SK-N-SH (cell line): ENCODE measurements around the gene ASZ1. TPM values are rescaled to one million over a fixed set of nuclear protein-coding genes. Genes with fewer than 3 reads are reported as not detected.

Experiments used
- CTCF ChIA-PET: fragments of 300-600, 350-600 bp; formaldehyde crosslinking; extraction: SDS; loops from one replicate; lab custom pipeline; 2021; lab: Yijun Ruan, JAX
- POLR2A ChIA-PET: fragments of 350-600 bp; sonication (Branson Sonifier 250); formaldehyde crosslinking; extraction: SDS; loops from one replicate; lab custom pipeline; 2020; ENCODE audit warnings: antibody characterized with exemption, inconsistent platforms; lab: Yijun Ruan, JAX
- DNase-seq: peaks from one replicate; pipeline ENCODE4 v3.0.0; 2012
- H2AFZ ChIP-seq: fragments of 200-600 bp; sonication (generic); 2 replicates; pipeline ENCODE4 v1.8.1; 2016; ENCODE audit warnings: antibody characterized with exemption, mild to moderate bottlenecking, low read depth
- H3F3A ChIP-seq: fragments of 200-600 bp; sonication (generic); replicated peaks from 2 replicates; pipeline ENCODE3; 2016; ENCODE audit warnings: antibody characterized with exemption, mild to moderate bottlenecking; ENCODE audit not compliant: insufficient read depth
- H3K27ac ChIP-seq, 2 experiments: fragments of 200-500 bp in 1 of 2; fragments of 200-600 bp in 1 of 2; sonication (Bioruptor generic) in 1 of 2; sonication (generic), shearing (Covaris generic) in 1 of 2; 2 replicates each; pipeline versions ENCODE4 v1.5.1 to v1.6.1; 2014 to 2016; ENCODE audit warnings: low read depth in 2 of 2, inconsistent platforms in 1 of 2, low read length in 1 of 2, mild to moderate bottlenecking in 1 of 2, mixed read lengths in 1 of 2
- H3K27me3 ChIP-seq: fragments of 200-600 bp; sonication (generic), shearing (Covaris generic); 2 replicates; pipeline ENCODE4 v1.6.1; 2016; ENCODE audit warnings: mixed run types; ENCODE audit not compliant: insufficient read depth
- H3K36me3 ChIP-seq, 2 experiments: fragments of 200-500 bp in 1 of 2; fragments of 200-600 bp in 1 of 2; sonication (Bioruptor generic) in 1 of 2; sonication (generic) in 1 of 2; replicated peaks in 1 of 2; 2 replicates each; pipeline versions ENCODE3 to v1.5.1; 2014 to 2016; ENCODE audit warnings: low read length in 1 of 2, mild to moderate bottlenecking in 1 of 2; ENCODE audit not compliant: insufficient read depth in 2 of 2, control insufficient read depth in 1 of 2
- H3K4me1 ChIP-seq, 2 experiments: fragments of 200-500 bp in 1 of 2; fragments of 200-600 bp in 1 of 2; sonication (Bioruptor generic) in 1 of 2; sonication (generic), shearing (Covaris generic) in 1 of 2; 2 replicates each; pipeline versions ENCODE4 v1.5.1 to v1.6.1; 2014 to 2016; ENCODE audit warnings: low read depth in 1 of 2, low read length in 1 of 2, mixed run types in 1 of 2; ENCODE audit not compliant: insufficient read depth in 2 of 2, control insufficient read depth in 1 of 2
- H3K4me2 ChIP-seq: fragments of 200-600 bp; sonication (generic), shearing (Covaris generic); 2 replicates; pipeline ENCODE4 v1.6.1; 2017; ENCODE audit warnings: mixed run types
- H3K4me3 ChIP-seq, 2 experiments: fragments of 200-500 bp in 1 of 2; fragments of 200-600 bp in 1 of 2; sonication (Bioruptor generic) in 1 of 2; sonication (generic), shearing (Covaris generic) in 1 of 2; 2 replicates each; pipeline versions ENCODE4 v1.5.1 to v1.8.1; 2014 to 2016; ENCODE audit warnings: low read depth in 2 of 2, inconsistent platforms in 1 of 2, low read length in 1 of 2, mild to moderate bottlenecking in 1 of 2, mixed read lengths in 1 of 2, moderate library complexity in 1 of 2
- H3K79me2 ChIP-seq: fragments of 200-600 bp; sonication (generic); 2 replicates; pipeline ENCODE4 v1.8.1; 2017; ENCODE audit warnings: mild to moderate bottlenecking; ENCODE audit not compliant: insufficient read depth
- H3K9ac ChIP-seq: fragments of 200-600 bp; sonication (generic); 2 replicates; pipeline ENCODE4 v1.6.1; 2017; ENCODE audit warnings: mixed run types
- H3K9me2 ChIP-seq: fragments of 200-600 bp; sonication (generic); 2 replicates; pipeline ENCODE4 v1.6.1; 2017; ENCODE audit warnings: mixed run types
- H3K9me3 ChIP-seq: fragments of 200-600 bp; sonication (generic); 2 replicates; pipeline ENCODE4 v1.6.1; 2017; ENCODE audit warnings: mixed run types, mild to moderate bottlenecking, moderate library complexity
- H4K20me1 ChIP-seq: fragments of 200-600 bp; sonication (generic); 2 replicates; pipeline ENCODE4 v1.6.1; 2017; ENCODE audit warnings: mild to moderate bottlenecking, mixed run types; ENCODE audit not compliant: insufficient read depth
- EZH2phosphoT487 ChIP-seq: fragments of 200-600 bp; sonication (generic); IDR thresholded peaks from 2 replicates; pipeline ENCODE4 v1.6.1; 2017; ENCODE audit warnings: low read depth, mixed run types, mild to moderate bottlenecking, antibody characterized with exemption, moderate library complexity, borderline replicate concordance
- FOXJ3 ChIP-seq: sonication (generic); formaldehyde crosslinking; IDR thresholded peaks from 2 replicates; pipeline ENCODE4 v1.5.1; 2020; ENCODE audit warnings: mild to moderate bottlenecking, missing genetic modification reagents
- FOXM1 ChIP-seq: IDR thresholded peaks from 2 replicates; pipeline ENCODE4 v1.4.0; 2012; ENCODE audit warnings: low read depth, mild to moderate bottlenecking
- GABPA ChIP-seq: IDR thresholded peaks from 2 replicates; pipeline ENCODE4 v1.4.0; 2012; ENCODE audit warnings: low read depth, mild to moderate bottlenecking
- GATA2 ChIP-seq: sonication (generic); formaldehyde crosslinking; IDR thresholded peaks from 2 replicates; pipeline ENCODE4 v1.5.0; 2020; ENCODE audit warnings: mild to moderate bottlenecking, missing genetic modification reagents
- MEF2A ChIP-seq: IDR thresholded peaks from 2 replicates; pipeline ENCODE4 v1.4.0; 2012; ENCODE audit warnings: low read depth, borderline replicate concordance
- MXI1 ChIP-seq: IDR thresholded peaks from 2 replicates; pipeline ENCODE4 v1.6.1; 2012; ENCODE audit warnings: mild to moderate bottlenecking, low read depth, low read length, improper control_type of control experiment
- NFIC ChIP-seq: IDR thresholded peaks from 2 replicates; pipeline ENCODE4 v1.4.0; 2012; ENCODE audit warnings: borderline replicate concordance
- NRF1 ChIP-seq: IDR thresholded peaks from 2 replicates; pipeline ENCODE4 v1.6.1; 2012; ENCODE audit warnings: low read depth, mild to moderate bottlenecking, low read length
- POLR2AphosphoS5 ChIP-seq: IDR thresholded peaks from 2 replicates; pipeline ENCODE4 v1.6.1; 2012; ENCODE audit warnings: low read depth, low read length
- RAD21 ChIP-seq: IDR thresholded peaks from 2 replicates; pipeline ENCODE4 v1.6.1; 2012; ENCODE audit warnings: mild to moderate bottlenecking, low read length
- RCOR1 ChIP-seq: fragments of 150-350 bp; IDR thresholded peaks from 2 replicates; pipeline ENCODE4 v1.6.1; 2017; ENCODE audit warnings: antibody characterized with exemption, low read length
- RFX5 ChIP-seq: IDR thresholded peaks from 2 replicates; pipeline ENCODE4 v1.6.1; 2012; ENCODE audit warnings: mild to moderate bottlenecking, improper control_type of control experiment, low read length
- RXRA ChIP-seq: IDR thresholded peaks from 2 replicates; pipeline ENCODE4 v1.4.0; 2012; ENCODE audit warnings: low read depth, mild to moderate bottlenecking, borderline replicate concordance
- TCF12 ChIP-seq: IDR thresholded peaks from 2 replicates; pipeline ENCODE4 v1.4.0; 2012
- TEAD4 ChIP-seq: IDR thresholded peaks from 2 replicates; pipeline ENCODE4 v1.4.0; 2012; ENCODE audit warnings: mild to moderate bottlenecking, borderline replicate concordance; ENCODE audit not compliant: insufficient read depth
- YY1 ChIP-seq: IDR thresholded peaks from 2 replicates; pipeline ENCODE4 v1.4.0; 2012; ENCODE audit warnings: low read depth, mild to moderate bottlenecking
- WGBS: methylation state at CpG from one replicate; pipeline ENCODE4 v1.1.6; 2017; ENCODE audit warnings: low lambda C conversion rate; 5-methylcytosine and 5-hydroxymethylcytosine counted together
- polyA plus RNA-seq, 3 experiments: library from polyadenylated mRNA; depleted of rRNA; stranded (reverse); fragments of >200 nt; gene quantifications; 2 replicates each; pipeline ENCODE4 v1.2.3, GENCODE V29; 2012
- TF ChIP-seq, protein P1 (sequence below): fragments of 150-350 bp; IDR thresholded peaks from 2 replicates; pipeline ENCODE4 v1.6.1; 2016; ENCODE audit warnings: mild to moderate bottlenecking, low read depth, low read length
- TF ChIP-seq, protein P2 (sequence below): IDR thresholded peaks from 2 replicates; pipeline ENCODE4 v1.4.0; 2012; ENCODE audit warnings: low read depth, borderline replicate concordance

ASZ1 gene
- polyA plus RNA-seq, 1 of the 3 experiments (the other 2 are of a cell fraction) = not detected

DNA sequence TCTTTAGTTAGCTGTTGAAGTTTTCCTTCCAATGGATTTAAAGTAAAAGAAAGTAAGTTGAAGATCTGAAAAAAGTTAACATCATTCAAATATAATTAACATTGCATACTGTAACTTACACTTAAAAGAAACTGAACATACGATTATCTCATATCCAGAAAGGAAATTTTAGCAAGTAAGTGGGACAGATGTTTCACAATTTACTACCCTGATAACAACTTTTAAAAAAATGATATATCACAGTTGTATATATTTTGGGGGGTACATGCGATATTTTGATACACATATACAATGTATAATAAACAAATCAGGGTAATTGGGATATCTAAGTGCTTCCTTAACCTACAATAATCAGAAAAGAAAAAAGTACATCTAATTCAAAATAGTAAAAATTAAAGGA, 44.2 kb downstream of the ASZ1 start:
- Histone ChIP-seq H3K4me1 (no peaks in the 10 kb centered on the region; a peak in 1 of 4 replicates), H3K27ac (no peak overlapping the region; a peak in 1 of 4 replicates), H3K9ac (no peak overlapping the region), H4K20me1 (no peaks in the 10 kb centered on the region), H3F3A (peaks cover 6% of the 10 kb centered on the region), H3K9me3 (no peaks in the 10 kb centered on the region), H2AFZ (no peak overlapping the region), H3K4me2 (no peak overlapping the region), H3K36me3 (no peaks in the 10 kb centered on the region), H3K27me3 (peaks cover 7% of the 10 kb centered on the region; the same call in 1 of the 2 replicates), H3K9me2 (no peaks in the 10 kb centered on the region), H3K79me2 (no peaks in the 10 kb centered on the region), H3K4me3 (no peak overlapping the region)
- WGBS = 29% methylated on average over 2 of the region's 2 CpGs
- CTCF ChIA-PET = interaction anchor here (0.5 to 1.2 kb wide), 3 partner anchors 18 to 255 kb away, joined by 3 read pairs; no protein-coding TSS in a partner anchor
- DNase-seq = no peak
- TF ChIP-seq RXRA = no peak
- no peak for TF ChIP-seq RFX5
- no peak for TF ChIP-seq TCF12
- no peak for TF ChIP-seq GABPA
- no peak for TF ChIP-seq POLR2AphosphoS5
- TF ChIP-seq RCOR1 = no peak
- TF ChIP-seq EZH2phosphoT487 = no peak
- TF ChIP-seq NFIC = no peak
- no peak for TF ChIP-seq FOXJ3 (CRISPR knock-in tag)
- TF ChIP-seq NRF1 = no peak
- no peak for TF ChIP-seq GATA2 (CRISPR knock-in tag)
- TF ChIP-seq TEAD4 = no peak
- no peak for TF ChIP-seq FOXM1
- TF ChIP-seq, protein P1, sequence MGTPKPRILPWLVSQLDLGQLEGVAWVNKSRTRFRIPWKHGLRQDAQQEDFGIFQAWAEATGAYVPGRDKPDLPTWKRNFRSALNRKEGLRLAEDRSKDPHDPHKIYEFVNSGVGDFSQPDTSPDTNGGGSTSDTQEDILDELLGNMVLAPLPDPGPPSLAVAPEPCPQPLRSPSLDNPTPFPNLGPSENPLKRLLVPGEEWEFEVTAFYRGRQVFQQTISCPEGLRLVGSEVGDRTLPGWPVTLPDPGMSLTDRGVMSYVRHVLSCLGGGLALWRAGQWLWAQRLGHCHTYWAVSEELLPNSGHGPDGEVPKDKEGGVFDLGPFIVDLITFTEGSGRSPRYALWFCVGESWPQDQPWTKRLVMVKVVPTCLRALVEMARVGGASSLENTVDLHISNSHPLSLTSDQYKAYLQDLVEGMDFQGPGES = no peak
- no peak for TF ChIP-seq YY1
- TF ChIP-seq MXI1 = no peak
- POLR2A ChIA-PET = no interaction called here

- H3F3A ChIP-seq = peaks cover 5% of the 10 kb centered on the region
- ChIA-PET POLR2A (no interaction called here), CTCF (interaction anchor here (1.0 kb wide), 1 partner anchor 451 kb away, joined by 3 read pairs; no protein-coding TSS in a partner anchor)
- H3K79me2 ChIP-seq = no peaks in the 10 kb centered on the region
- H3K4me1 ChIP-seq = no peaks in the 10 kb centered on the region; a peak in 1 of 4 replicates
- no peak for DNase-seq
- peaks cover 7% of the 10 kb centered on the region; the same call in 1 of the 2 replicates for H3K27me3 ChIP-seq
- H3K9me3 ChIP-seq = no peaks in the 10 kb centered on the region
- no peak overlapping the region for H3K4me2 ChIP-seq
- no peak overlapping the region for H3K4me3 ChIP-seq
- TF ChIP-seq MEF2A (no peak), MXI1 (no peak), NFIC (no peak), POLR2AphosphoS5 (no peak), RAD21 (no peak)
- TF ChIP-seq, protein P1 = no peak
- TF ChIP-seq, protein P2, sequence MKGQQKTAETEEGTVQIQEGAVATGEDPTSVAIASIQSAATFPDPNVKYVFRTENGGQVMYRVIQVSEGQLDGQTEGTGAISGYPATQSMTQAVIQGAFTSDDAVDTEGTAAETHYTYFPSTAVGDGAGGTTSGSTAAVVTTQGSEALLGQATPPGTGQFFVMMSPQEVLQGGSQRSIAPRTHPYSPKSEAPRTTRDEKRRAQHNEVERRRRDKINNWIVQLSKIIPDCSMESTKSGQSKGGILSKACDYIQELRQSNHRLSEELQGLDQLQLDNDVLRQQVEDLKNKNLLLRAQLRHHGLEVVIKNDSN = no peak
- H3K9me2 ChIP-seq = no peaks in the 10 kb centered on the region
- no peak overlapping the region for H3K27ac ChIP-seq
- H4K20me1 ChIP-seq = no peaks in the 10 kb centered on the region
- no peak overlapping the region for H2AFZ ChIP-seq
- H3K36me3 ChIP-seq = no peaks in the 10 kb centered on the region
- H3K9ac ChIP-seq = no peak overlapping the region
These were observed 45.9 kb downstream of the ASZ1 start for GRCh38 chr7:117381362-117381761.
